Measurements from ENCODE around the gene VPREB3. TPM values are rescaled to one million over a fixed set of nuclear protein-coding genes. Genes with fewer than 3 reads are reported as not detected.

Gene VPREB3
- total and polyA plus RNA-seq, 10 of the 15 experiments (the other 5 are each of a cell fraction or from before 2014, with no cell fraction given): 0.75 to 79.5 (median 23.8) TPM

DNA sequence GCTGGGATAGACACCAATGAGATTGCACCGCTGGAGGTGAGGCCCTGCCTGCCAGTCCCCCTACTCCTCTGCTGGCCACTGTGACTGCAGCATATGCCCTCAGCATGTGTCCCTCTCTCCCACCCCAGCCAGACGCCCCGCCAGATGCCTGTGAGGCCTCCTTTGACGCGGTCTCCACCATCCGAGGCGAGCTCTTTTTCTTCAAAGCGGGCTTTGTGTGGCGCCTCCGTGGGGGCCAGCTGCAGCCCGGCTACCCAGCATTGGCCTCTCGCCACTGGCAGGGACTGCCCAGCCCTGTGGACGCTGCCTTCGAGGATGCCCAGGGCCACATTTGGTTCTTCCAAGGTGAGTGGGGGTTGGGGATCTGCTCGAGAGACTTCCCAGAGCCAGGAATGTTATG lies 26.8 kb upstream of the VPREB3 start:
- DNase-seq (ENCODE audit: low read depth, low spot score) (no peak), FAIRE-seq (no peak), ATAC-seq (no peak)
- no peak for TF ChIP-seq NR2F1 (conservative IDR thresholded peaks at IDR 0.05)
- no peak for TF ChIP-seq TCF12 (IDR thresholded peaks at IDR 0.05; ENCODE audit: low read depth, low read length)
- TF ChIP-seq EP300 (IDR thresholded peaks at IDR 0.05; ENCODE audit: borderline replicate concordance in 1 of 2, control insufficient read depth in 1 of 2, low read depth in 2 of 2, low read length in 2 of 2): no peak
- TF ChIP-seq SREBF1 (IDR thresholded peaks at IDR 0.05; ENCODE audit: low read length): no peak
- TF ChIP-seq ZBTB11 (CRISPR knock-in tag; IDR thresholded peaks at IDR 0.05): no peak
- no peak for TF ChIP-seq CEBPZ (IDR thresholded peaks at IDR 0.05; ENCODE audit: low read depth, low read length)
- no peak for TF ChIP-seq CBX3 (IDR thresholded peaks at IDR 0.05; ENCODE audit: borderline replicate concordance, low read depth)
- no peak for TF ChIP-seq KAT2A (conservative IDR thresholded peaks at IDR 0.05; ENCODE audit: control insufficient read depth, low read depth, low read length)
- TF ChIP-seq GABPA (IDR thresholded peaks at IDR 0.05; ENCODE audit: low read depth): no peak
- WGBS (ENCODE audit: insufficient coverage, insufficient replicate concordance, low lambda C conversion rate, missing lambda C conversion rate): 52% methylated on average over 15 of the region's 15 CpGs
- Histone ChIP-seq H3K27ac (ENCODE audit: control insufficient read depth, insufficient read depth) (no peak overlapping the region), H3K4me2 (ENCODE audit: control insufficient read depth, insufficient read depth) (no peak overlapping the region), H2AFZ (ENCODE audit: control insufficient read depth, low read depth, low read length) (no peak overlapping the region), H3K4me1 (ENCODE audit: control insufficient read depth, insufficient read depth, low read length) (no peaks in the 10 kb centered on the region), H3K4me3 (no peak overlapping the region), H4K20me1 (ENCODE audit: control insufficient read depth, insufficient read depth) (no peaks in the 10 kb centered on the region), H3K79me2 (ENCODE audit: control insufficient read depth, insufficient read depth, low read length) (no peaks in the 10 kb centered on the region), H3K9me3 (replicated peaks; ENCODE audit: control insufficient read depth, insufficient read depth, low read length) (no peaks in the 10 kb centered on the region), H3K36me3 (ENCODE audit: control insufficient read depth in 2 of 2, insufficient read depth in 2 of 2, low read length in 1 of 2) (no peaks in the 10 kb centered on the region), H3K9ac (ENCODE audit: control insufficient read depth, insufficient read depth, low read length) (no peak overlapping the region), H3K27me3 (replicated peaks in 1 of 2; ENCODE audit: control insufficient read depth in 2 of 2, insufficient read depth in 2 of 2, low read length in 1 of 2) (peaks cover 0 to 2% of the 10 kb centered on the region in 2 experiments; a peak in 1 of 4 replicates)
- RAD21 ChIA-PET (ENCODE audit: unreplicated experiment): no interaction called here
- POLR2A ChIA-PET: no interaction called here
- BruUV-seq (replicated peaks): no TSS peak
- in situ Hi-C loops (cut with MboI): no loop called here
- SMC1A ChIA-PET (ENCODE audit: uncharacterized antibody, unreplicated experiment): no interaction called here
- intact Hi-C loops (cut with micrococcal nuclease; ENCODE audit: unreplicated experiment): no loop called here
- CTCF ChIA-PET: no interaction called here

Measured in GM12878 (cell line).